GM21576 (cell line): ENCODE measurements around the gene MORC3.

Experiments used
- ATAC-seq: cut with Tn5 transposase; IDR thresholded peaks from one replicate; pipeline ENCODE4 v1.9.1; 2021; ENCODE audit warnings: mild to moderate bottlenecking, moderate library complexity; ENCODE audit not compliant: unreplicated experiment

The MORC3 gene

DNA sequence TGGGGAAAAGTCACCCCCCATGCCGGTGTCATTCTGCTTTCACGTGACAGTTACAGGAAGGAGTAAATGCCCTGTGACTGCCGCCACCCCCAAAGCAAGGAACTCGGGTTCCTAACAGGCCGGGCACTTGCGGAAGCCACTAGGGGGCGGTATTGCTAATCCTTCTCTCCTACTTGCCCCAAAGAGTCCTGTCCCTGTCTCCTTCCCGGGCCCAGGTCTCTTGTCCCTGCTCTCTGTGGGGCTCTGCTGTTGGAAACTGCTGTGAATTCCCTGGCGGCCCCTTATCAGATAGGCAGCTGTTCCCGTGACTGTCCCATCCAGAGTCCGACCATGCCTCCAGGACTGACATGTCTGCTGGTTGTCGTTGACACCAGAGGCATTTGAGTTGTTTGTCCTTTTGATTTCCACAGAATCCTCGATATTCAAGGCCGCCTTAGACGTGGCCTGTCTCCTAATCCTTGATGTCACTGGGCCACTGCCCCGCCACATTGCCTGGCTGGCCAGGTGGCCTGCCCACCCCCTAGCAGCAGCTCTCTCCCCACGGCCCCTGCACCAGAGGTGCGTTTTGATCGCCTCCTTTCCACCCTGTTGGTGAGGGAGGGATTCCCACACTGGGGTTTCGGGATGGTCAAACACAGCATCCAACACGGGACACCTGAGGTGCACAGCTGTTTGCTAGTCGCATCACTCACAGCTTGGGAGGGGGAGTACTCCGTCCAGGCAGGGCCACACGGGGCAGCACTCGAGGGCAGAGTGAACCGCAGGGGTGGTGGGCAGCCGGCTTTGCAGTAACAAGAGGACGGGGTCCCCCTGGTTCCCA lies 102.5 kb downstream of the MORC3 start:
- no peak for ATAC-seq

DNA sequence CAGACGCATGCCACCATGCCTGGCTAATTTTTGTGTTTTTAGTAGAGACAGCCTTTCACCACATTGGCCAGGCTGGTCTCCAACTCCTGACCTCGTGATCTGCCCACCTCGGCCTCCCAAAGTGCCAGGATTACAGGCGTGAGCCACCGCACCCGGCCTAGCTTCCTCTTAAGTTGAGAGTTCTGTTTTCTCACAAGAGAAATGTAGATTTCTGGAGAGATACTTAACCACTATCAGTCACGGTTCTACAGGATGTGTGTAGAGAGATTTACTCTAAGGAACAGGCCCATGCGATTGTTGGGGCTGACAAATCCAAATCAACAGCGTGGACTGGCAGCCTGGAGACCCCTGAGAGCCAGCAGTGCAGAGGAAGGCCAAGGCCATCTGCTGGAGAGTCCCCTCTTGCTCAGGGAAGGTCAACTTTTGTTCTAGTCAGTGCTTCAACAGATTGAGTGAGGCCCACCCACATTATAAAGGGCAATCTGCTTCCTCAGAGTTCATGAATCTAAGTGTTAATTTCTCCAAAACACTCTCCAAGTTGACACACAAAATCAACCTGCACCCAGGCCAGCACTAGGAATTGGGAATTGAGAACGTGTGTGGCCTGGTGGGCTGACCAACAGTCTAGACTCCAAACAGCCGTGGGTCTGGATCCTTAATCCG lies 103.9 kb downstream of the MORC3 start:
- no peak for ATAC-seq

DNA sequence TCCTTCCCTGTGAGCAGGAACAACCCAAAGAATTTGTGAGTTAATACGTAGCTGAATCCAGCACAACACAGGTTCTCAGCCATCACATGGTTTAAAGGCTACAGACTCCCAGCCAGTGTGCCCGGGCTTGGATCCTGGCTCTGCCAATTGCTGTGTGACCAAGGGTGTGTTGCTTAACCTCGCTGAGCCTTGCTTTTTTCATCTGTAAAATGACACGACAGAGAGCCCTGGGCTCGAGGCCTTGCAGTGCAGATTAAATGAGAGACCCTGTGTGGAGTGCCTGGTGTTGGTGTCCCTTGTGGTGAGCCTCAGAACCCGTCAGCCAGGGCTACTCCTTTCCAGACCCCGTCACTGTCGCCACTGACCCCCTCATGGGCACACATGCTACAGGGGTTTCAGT lies 104.6 kb downstream of the MORC3 start:
- no peak for ATAC-seq

DNA sequence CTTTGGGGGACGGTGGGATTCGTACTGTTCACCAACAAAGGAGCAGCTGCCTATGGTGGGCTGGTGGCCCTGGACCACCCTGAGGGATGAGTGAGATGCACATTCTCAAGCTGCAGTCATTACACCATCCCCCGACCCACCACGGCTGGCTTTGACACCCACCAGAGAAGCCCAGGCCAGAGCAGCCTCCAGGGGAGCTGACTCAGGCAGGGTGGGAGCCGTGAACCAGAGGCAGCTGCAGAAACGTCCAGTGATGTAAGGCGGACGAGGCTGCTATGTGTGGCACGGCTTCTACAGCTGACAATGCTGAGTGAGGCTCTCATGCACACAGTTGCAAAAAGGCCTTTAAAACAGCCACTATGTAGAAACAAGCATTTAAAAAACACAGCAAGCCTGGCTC lies 105.3 kb downstream of the MORC3 start:
- no peak for ATAC-seq
